ENCODE results near the gene BCL2L13. TPM values are rescaled to one million over a fixed set of nuclear protein-coding genes. Genes with fewer than 3 reads are reported as not detected.

Gene BCL2L13
- total and polyA plus RNA-seq, 10 donors: 13.4 to 53.5 (median 35.9) TPM

DNA sequence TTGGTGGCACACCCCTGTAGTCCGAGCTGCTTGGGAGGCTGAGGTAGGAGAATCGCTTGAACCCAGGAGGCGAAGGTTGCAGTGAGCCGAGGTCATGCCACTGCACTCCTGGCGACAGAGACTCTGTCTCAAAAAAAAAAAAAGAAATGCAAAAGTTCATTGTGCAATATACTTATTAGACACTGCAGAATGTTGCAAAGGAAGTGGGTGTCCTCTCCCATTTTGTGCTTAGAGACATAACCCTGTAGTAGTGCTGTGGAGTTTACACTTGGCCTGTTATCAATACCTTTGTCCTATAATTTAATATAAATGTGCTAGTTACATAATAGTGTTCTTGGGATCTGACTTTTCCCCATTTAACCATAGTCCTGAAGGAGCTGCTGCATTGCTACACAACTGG lies 9.4 kb downstream of the BCL2L13 start:
- intact Hi-C loops (cut with DNase I; ENCODE audit: low total_unique reads): no loop called here
- DNase-seq: no peak
- TF ChIP-seq POLR2AphosphoS5 (IDR thresholded peaks at IDR 0.05) (no peak), POLR2A (IDR thresholded peaks at IDR 0.05) (no peak)
- TF ChIP-seq, protein P1, sequence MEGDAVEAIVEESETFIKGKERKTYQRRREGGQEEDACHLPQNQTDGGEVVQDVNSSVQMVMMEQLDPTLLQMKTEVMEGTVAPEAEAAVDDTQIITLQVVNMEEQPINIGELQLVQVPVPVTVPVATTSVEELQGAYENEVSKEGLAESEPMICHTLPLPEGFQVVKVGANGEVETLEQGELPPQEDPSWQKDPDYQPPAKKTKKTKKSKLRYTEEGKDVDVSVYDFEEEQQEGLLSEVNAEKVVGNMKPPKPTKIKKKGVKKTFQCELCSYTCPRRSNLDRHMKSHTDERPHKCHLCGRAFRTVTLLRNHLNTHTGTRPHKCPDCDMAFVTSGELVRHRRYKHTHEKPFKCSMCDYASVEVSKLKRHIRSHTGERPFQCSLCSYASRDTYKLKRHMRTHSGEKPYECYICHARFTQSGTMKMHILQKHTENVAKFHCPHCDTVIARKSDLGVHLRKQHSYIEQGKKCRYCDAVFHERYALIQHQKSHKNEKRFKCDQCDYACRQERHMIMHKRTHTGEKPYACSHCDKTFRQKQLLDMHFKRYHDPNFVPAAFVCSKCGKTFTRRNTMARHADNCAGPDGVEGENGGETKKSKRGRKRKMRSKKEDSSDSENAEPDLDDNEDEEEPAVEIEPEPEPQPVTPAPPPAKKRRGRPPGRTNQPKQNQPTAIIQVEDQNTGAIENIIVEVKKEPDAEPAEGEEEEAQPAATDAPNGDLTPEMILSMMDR (IDR thresholded peaks at IDR 0.05 in 8 of 11, conservative IDR thresholded peaks at IDR 0.05 in 3 of 11): no peak
- Histone ChIP-seq H3K4me1 (peaks cover 0 to 26% (median 9%) of the 10 kb centered on the region in 6 donors), H3K27me3 (replicated peaks in 1 of 7) (no peaks in the 10 kb centered on the region), H3K36me3 (peaks cover 0 to 15% (median 0%) of the 10 kb centered on the region in 6 donors), H3K9me3 (no peaks in the 10 kb centered on the region), H3K27ac (peak overlapping the region in 3 of 8 donors; percentile 16 to 58 (median 52)), H3K4me3 (no peak overlapping the region)
- 61 to 96% (median 79%) methylated on average over 5 of the region's 5 CpGs for WGBS, 5 donors

DNA sequence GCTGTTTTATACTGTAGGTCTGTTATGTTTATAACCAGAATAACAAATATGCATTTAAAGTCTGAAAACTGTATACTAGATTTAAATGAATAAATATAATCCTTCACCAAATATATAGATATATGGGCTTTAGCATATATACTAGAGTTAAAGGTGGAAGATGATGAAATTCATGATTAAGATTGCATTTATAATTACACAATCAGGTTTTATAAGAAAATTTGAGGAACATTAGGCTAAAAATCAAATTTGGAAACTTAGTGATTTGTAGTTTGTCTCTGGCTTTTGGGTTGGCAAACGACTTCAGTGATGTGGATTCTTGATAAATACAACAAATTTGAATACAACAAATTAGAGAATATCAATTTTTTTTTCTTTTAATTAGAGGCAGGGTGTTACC lies 10.0 kb downstream of the BCL2L13 start:
- TF ChIP-seq, protein P1 (IDR thresholded peaks at IDR 0.05 in 8 of 11, conservative IDR thresholded peaks at IDR 0.05 in 3 of 11): no peak
- TF ChIP-seq POLR2A (IDR thresholded peaks at IDR 0.05) (no peak), POLR2AphosphoS5 (IDR thresholded peaks at IDR 0.05) (no peak)
- Histone ChIP-seq H3K36me3 (peaks cover 0 to 15% (median 0%) of the 10 kb centered on the region in 6 donors), H3K4me3 (no peak overlapping the region), H3K27me3 (replicated peaks in 1 of 7) (no peaks in the 10 kb centered on the region), H3K27ac (peak overlapping the region in 3 of 8 donors; percentile 16 to 52 (median 46)), H3K9me3 (no peaks in the 10 kb centered on the region), H3K4me1 (peaks cover 0 to 22% (median 7%) of the 10 kb centered on the region in 6 donors)
- DNase-seq: no peak
- intact Hi-C loops (cut with DNase I; ENCODE audit: low total_unique reads): no loop called here
- 38 to 68% (median 44%) methylated on average over 1 of the region's 1 CpG for WGBS, 5 donors

DNA sequence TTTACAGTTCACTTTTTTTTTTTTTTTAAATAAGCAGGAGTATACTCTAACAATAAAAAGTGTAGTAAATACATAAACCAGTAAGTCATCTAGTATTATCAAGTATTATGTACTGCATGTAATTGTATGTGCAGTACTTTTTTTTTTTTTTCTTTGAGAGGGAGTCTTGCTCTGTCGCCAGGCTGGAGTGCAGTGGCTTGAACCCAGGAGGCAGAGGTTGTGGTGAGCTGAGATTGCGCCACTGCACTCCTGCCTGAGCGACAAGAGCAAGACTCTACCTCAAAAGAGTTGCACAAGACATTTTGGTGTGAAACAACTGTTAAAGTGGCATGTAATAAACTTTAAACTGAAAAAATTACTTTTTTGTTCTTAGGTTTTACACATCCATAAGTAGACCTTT lies 16.7 kb downstream of the BCL2L13 start:
- intact Hi-C loops (cut with DNase I; ENCODE audit: low total_unique reads): no loop called here
- Histone ChIP-seq H3K27ac (peak overlapping the region in 5 of 8 donors; percentile 8 to 52 (median 43)), H3K4me3 (no peak overlapping the region), H3K27me3 (replicated peaks in 1 of 7) (no peaks in the 10 kb centered on the region), H3K4me1 (peaks cover 0 to 16% (median 4%) of the 10 kb centered on the region in 6 donors), H3K9me3 (no peaks in the 10 kb centered on the region), H3K36me3 (peaks cover 0 to 53% (median 18%) of the 10 kb centered on the region in 6 donors)
- TF ChIP-seq POLR2AphosphoS5 (IDR thresholded peaks at IDR 0.05) (no peak), POLR2A (IDR thresholded peaks at IDR 0.05) (no peak)
- WGBS, 5 donors: 43 to 86% (median 79%) methylated on average over 3 of the region's 3 CpGs
- DNase-seq: no peak

DNA sequence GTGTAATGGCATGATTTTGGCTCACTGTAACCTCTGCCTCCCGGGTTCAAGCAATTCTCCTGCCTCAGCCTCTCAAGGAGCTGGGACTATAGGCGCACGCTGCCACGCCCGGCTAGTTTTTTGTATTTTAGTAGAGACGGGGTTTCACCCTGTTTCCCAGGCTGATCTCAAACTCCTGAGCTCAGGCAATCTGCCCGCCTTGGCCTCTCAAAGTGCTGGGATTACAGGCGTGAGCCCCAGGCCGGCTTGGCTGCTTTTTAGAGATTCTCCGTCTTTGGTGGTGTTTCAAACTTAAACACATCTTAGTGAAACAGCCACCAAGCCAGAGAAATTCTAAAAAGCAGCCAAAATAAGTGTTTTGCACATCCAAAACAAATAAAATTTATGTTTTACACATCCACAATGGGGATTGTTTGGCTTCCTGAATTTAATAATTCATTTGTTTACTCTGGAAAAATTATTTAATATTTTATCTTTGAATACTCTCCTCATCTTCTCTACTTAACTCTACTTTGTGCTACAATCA lies 18.4 kb downstream of the BCL2L13 start:
- intact Hi-C loops (cut with DNase I; ENCODE audit: low total_unique reads): no loop called here
- peaks cover 0 to 70% (median 27%) of the 10 kb centered on the region in 6 donors for H3K36me3 ChIP-seq
- TF ChIP-seq POLR2A (IDR thresholded peaks at IDR 0.05) (no peak), POLR2AphosphoS5 (IDR thresholded peaks at IDR 0.05) (no peak)
- TF ChIP-seq, protein P1 (IDR thresholded peaks at IDR 0.05 in 8 of 11, conservative IDR thresholded peaks at IDR 0.05 in 3 of 11): no peak
- no peaks in the 10 kb centered on the region for H3K9me3 ChIP-seq
- WGBS, 5 donors: 95 to 98% (median 97%) methylated on average over 10 of the region's 10 CpGs
- H3K4me1 ChIP-seq: peaks cover 0 to 16% (median 4%) of the 10 kb centered on the region in 6 donors
- no peak overlapping the region for H3K4me3 ChIP-seq
- H3K27me3 ChIP-seq (replicated peaks in 1 of 7): no peaks in the 10 kb centered on the region
- DNase-seq: no peak
- no peak overlapping the region for H3K27ac ChIP-seq

Data from spleen (tissue), 11 donors.